GM12865 (cell line): ENCODE results near the gene PIEZO1.

ENCODE experiments used
- DNase-seq: peaks from one replicate; pipeline ENCODE4 v3.0.0; 2010; ENCODE audit warnings: low read depth
- H3K4me3 ChIP-seq: 2 replicates; pipeline ENCODE4 v1.5.1; 2011; ENCODE audit warnings: mild to moderate bottlenecking, low read depth, low read length, control low read depth
- TF ChIP-seq, protein P1 (sequence below): IDR thresholded peaks from 2 replicates; pipeline ENCODE4 v1.5.1; 2011; ENCODE audit warnings: low read length, control low read depth, low read depth, inconsistent platforms; ENCODE audit not compliant: insufficient read depth; ENCODE audit errors: missing control alignments

The PIEZO1 gene

DNA sequence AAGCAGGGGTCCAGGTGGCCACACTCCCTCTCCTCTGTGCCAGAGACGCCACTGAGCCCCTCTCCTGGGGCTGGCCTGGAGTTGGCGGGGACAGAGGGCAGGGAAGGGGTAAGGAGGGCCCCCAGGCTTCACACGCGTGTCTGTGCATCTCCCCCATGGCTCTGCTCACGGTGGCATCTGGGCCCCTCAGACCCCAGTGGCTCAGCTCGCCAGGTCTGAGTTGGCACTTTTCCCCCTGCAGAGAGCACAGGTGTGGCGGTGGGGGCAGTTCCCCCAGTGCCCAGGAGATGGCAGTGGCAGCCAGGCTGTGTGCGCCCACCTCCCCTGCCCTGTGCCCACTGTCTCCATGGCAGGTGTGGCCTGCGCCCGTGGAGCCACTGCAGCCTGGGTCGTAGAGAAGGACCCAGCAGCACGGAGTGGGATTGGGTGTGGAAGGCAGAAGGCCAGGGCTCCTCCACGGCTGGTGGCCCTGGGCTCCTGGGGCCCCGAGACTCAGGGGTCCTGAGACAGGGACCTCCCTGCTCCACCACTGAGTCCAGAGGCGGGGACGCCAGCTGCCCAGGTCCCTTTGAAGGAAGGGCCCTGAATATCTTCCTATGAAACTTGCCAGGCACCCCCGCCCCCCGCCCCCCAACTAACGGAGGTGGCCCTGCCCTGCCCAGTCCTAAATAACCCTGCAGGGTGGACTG, 31.0 kb upstream of the PIEZO1 start:
- H3K4me3 ChIP-seq = no peak overlapping the region
- TF ChIP-seq, protein P1, sequence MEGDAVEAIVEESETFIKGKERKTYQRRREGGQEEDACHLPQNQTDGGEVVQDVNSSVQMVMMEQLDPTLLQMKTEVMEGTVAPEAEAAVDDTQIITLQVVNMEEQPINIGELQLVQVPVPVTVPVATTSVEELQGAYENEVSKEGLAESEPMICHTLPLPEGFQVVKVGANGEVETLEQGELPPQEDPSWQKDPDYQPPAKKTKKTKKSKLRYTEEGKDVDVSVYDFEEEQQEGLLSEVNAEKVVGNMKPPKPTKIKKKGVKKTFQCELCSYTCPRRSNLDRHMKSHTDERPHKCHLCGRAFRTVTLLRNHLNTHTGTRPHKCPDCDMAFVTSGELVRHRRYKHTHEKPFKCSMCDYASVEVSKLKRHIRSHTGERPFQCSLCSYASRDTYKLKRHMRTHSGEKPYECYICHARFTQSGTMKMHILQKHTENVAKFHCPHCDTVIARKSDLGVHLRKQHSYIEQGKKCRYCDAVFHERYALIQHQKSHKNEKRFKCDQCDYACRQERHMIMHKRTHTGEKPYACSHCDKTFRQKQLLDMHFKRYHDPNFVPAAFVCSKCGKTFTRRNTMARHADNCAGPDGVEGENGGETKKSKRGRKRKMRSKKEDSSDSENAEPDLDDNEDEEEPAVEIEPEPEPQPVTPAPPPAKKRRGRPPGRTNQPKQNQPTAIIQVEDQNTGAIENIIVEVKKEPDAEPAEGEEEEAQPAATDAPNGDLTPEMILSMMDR = peak; percentile 85
- peak; percentile 67 for DNase-seq

DNA sequence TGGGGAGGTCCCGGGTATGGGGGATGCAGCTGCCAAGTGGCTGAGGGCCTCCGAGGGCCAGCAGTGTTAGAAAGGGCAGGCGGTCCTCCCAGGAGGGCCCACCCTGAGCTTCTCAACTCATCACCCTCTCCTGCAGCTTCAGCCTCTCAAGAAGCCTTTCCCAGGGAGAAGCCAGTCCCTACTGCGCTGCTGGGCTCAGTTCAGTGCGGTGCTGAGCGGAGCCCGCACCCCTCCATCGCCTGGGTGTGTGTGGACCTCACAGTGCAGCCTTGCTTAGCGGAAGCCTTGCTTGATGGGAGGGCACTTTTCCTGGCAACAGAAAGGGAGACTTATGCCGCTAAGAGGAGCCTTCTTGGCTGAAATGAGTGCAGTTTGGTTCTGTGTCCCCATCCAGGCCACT, 30.2 kb upstream of the PIEZO1 start:
- no peak overlapping the region for H3K4me3 ChIP-seq
- DNase-seq = no peak
- TF ChIP-seq, protein P1 = no peak

DNA sequence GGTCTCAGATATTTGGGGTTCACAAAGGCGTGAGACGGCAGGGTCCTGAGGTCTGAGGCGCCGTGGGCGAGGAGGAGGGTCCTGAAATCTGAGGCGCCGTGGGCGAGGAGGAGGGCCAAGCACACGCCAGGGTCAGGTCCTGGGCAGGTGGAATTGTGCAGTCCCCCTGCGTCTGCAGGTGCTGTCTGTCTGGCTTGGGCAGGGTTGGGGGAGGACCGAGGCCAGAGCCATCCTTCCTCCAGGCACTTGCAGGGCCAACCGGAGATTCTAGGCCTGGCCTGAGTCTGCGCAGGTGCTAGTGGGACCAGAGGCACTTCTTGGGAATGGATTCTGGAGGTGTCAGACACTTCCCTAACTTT, 29.1 kb upstream of the PIEZO1 start:
- no peak overlapping the region for H3K4me3 ChIP-seq
- no peak for DNase-seq
- TF ChIP-seq, protein P1 = no peak

DNA sequence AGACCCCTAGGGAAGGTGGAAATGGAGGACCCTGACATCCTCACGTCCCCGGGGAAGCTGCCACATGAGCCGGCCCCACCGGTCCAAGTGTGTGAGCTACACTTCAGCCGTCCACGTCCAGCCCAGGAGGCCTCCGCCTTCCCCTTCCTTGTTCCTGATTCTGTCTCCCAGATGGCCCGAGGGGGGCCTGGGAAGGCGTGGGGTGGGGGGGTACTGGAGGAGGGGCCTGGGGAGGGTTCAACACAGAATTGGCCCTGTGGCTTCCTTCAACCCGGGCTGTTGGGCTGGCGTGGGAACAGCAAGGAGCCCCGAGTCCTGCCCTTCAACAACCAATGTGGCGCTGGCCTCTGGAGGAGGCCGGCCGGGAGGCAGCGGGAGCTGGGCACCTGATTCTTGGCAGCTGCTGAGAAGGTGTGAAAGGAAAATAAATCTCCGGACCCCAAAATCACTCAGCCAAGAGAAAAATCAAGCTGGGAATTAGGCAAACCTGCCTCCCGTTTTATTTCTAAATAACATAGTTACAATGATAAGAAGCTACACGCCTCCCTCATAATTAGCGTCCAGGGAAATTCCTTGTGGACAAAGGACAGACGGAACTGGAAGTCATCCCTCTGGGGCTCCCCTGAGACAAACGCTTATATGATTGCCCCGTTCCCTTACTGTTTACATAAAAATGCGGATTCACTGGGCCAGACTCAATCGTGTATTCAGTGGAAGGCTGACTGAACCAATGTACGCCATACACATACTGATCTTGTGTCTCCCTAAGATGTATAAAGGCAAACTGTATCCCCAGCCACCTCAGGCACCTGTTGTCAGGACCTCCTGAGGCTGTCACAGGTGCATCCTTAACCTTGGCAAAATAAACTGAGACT, 28.5 kb upstream of the PIEZO1 start:
- TF ChIP-seq, protein P1 = no peak
- no peak for DNase-seq
- no peak overlapping the region for H3K4me3 ChIP-seq

DNA sequence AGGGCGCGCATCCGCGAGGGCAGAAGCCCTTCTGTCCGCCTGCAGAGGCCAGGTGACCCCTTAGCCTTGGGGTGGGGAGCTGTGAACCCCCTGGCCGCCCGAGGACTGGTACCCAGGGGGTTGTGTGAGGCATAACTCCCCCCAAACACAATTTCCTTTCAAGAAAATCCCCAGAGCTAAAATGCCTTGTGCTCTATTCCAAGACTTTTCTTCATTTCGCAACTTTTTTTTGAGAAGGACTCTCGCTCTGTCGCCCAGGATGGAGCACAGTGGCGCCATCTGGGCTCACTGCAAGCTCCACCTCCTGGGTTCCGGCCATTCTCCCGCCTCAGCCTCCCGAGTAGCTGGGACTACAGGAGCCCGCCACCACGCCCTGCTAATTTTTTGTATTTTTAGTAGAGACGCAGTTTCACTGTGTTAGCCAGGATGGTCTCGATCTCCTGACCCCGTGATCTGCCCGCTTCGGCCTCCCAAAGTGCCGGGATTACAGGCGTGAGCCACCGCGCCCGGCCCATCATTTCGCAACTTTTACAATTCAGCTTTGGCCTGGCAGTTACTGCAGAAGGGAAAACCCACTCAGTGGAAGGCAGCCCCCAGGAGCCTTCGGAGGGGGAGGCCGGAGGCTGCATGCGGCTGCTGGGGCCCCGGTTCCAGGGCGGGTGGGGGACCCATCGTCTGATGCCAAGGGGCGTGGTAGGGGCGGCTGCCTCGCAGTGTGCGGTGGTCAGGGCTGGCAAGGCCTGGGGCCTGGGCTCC, 27.7 kb upstream of the PIEZO1 start:
- peak overlapping the region; percentile 88 for H3K4me3 ChIP-seq
- no peak for DNase-seq
- TF ChIP-seq, protein P1 = no peak

DNA sequence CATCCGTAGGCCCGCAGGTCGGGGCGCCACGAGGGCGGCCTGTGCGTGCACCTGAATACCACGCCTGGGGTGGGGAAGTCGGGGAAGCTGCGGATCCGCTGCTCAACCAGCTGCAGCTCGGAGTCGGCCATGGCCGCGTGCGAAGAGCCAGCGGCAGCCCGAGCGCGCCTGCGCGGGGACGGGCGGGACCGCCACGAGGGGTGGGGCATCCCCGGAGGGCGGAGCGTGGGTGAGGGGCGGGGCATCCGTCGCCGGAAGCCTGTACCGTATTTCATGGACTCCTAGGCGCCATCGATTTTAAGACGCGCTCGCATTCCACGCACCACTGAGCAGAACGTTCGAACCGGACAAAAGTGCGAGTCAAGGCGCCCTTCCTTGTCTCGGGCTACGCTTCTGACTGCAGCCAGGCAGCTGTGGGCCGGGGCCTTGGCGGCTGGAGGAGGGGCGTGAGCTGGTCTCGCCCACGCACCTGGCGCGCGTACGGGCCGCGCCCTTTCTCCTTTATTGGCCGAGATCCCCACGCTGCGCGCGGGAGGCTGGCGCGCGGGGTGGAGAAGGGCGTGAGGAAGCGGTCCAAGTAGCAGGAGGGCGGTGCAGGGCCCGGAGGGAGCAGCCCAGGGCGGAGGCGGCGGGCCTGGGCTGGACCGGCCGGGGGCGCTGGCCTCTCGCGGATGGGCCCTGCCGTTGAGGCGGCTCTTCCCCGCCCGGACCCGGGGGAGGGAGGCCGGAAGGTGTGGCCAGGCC, 26.9 kb upstream of the PIEZO1 start, which contains the start of gene APRT:
APRT (minus strand) TSS at position 160 of the 744 bp plus-strand sequence; CDS start at position 131, 29 bp downstream.
- TF ChIP-seq, protein P1 = peak; percentile 29
- peak within 1 kb of the TSS; percentile 88 for H3K4me3 ChIP-seq
- DNase-seq = peak; percentile 97
